Measurements from ENCODE around the gene CEACAM16.
"Not testable (repeated sequence)": the region's sequence is repeated elsewhere in the genome, so short reads cannot be mapped to it uniquely, and the experiment has no call there.

Gene CEACAM16

DNA sequence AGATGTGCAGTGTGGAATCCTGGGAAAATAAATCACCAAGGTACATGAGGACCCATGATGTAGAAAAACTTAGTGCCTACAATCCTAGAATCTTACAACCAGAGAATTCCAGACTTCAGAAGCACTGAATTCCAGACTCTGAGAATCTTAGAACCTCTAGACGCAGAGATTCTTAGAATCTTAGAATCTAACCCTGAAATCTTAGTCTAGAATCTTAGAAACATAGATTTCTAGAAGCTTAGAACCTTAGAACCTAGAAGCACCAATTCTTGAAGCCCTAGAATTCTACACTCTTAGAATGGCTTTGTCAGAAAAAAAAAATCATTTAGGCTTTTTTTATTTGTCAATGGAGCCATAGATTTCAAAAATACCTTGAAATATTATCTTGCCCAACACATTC, 6.0 kb downstream of the CEACAM16 start:
- DNase-seq: no peak

DNA sequence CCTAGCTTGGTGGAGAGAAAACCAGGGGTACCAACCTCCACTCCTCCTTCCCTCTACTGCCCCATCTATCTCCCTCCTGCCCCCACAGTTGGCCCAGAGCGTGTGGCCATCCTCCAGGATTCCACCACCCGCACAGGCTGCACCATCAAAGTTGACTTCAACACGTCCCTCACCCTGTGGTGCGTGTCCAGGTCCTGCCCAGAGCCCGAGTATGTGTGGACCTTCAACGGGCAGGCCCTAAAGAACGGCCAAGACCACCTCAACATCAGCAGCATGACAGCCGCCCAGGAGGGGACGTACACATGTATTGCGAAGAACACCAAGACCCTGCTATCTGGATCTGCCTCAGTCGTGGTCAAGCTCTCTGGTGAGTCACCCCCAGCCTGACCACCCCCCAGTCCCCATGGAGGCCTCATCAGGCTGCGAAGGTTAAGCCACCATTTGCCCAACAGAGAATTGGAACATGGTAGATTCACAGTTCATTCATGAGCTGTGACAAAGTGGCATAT, 6.6 kb downstream of the CEACAM16 start:
- no peak for DNase-seq

DNA sequence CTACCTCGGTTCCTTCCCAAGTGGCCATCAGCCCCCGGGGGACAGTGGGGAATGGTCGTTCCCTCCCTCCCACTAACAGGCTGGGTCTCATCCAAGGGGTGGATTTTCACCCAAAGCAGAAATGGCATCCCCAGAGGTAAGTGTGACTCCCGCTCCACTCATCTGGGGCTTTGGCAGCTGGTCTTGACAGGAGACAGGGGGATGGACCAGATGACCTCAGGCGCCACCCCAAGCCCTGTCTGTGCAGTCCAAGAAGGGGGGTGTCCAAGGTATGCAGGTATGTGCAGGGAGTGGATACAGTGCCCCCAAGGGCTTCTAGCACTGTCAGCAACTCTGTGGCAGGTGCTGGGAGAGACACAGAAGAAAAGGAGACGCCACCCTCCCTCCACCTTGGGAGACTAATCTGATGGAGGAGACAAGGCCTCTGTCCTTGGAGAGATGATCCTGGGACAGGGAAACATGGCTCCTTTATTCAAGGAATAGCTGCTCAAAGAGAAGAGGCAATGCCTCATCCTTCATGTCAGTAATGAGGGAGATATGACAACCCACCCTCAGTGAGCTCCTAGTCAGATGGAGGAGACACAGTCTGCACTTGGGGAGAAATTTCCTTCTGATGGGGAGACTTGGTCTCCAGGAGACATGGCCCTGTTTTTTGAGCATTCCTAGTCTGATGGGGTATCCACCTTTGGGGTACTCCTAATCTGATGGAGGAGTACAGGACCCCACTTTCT, 7.7 kb downstream of the CEACAM16 start:
- no peak for DNase-seq

DNA sequence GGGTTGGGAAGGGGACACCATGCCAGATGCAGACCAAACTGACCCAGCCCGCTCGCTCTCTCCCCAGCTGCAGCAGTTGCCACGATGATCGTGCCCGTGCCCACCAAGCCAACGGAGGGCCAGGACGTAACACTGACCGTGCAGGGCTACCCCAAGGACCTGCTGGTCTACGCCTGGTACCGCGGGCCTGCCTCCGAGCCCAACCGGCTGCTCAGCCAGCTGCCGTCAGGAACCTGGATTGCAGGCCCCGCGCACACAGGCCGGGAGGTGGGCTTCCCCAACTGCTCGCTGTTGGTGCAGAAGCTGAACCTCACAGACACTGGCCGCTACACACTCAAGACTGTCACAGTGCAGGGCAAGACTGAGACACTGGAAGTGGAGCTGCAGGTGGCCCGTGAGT, 8.8 kb downstream of the CEACAM16 start:
- DNase-seq: no peak

DNA sequence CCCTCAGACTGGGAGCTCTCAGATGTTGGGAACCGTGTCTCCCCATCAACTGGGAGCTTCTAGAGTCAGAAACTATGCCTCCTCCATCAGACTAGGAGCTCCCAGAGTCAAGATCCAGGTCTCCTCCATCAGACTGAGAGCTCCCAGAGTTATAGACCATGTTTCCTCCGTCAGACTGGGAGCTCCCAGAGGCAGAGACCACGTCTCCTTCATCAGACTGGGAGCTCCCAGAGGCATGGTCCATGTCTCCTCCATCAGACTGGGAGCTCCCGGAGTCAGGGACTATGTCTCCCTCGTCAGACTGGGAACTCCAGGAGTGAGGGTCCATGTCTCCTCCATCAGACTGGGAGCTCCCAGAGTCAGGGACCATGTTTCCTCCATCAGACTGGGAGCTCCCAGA, 10.0 kb downstream of the CEACAM16 start:
- no peak for DNase-seq

DNA sequence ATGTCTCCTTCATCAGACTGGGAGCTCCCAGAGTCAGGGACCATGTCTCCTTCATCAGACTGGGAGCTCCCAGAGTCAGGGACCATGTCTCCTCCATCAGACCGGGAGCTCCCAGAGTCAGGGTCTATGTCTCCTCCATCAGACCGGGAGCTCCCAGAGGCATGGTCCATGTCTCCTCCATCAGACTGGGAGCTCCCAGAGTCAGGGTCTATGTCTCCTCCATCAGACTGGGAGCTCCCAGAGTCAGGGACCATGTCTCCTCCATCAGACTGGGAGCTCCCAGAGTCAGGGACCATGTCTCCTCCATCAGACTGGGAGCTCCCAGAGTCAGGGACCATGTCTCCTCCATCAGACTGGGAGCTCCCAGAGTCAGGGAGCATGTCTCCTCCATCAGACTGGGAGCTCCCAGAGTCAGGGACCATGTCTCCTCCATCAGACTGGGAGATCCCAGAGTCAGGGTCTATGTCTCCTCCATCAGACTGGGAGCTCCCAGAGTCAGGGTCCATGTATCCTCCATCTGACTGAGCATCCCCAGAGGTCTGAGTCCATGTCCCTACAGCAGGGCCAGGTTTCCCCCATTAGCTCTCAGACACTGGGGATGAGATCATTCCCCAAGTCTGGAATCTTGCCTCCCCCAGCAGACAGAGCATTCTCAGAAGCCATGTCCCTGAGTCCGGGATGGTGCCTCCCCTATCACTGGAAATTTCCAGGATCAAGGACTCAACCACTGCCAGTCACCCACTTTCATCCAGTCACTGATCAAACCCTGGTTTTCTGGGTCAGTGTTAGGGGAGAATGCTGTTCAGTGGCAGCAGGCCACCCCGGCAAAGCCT, 10.7 kb downstream of the CEACAM16 start:
- DNase-seq: not testable (repeated sequence)

DNA sequence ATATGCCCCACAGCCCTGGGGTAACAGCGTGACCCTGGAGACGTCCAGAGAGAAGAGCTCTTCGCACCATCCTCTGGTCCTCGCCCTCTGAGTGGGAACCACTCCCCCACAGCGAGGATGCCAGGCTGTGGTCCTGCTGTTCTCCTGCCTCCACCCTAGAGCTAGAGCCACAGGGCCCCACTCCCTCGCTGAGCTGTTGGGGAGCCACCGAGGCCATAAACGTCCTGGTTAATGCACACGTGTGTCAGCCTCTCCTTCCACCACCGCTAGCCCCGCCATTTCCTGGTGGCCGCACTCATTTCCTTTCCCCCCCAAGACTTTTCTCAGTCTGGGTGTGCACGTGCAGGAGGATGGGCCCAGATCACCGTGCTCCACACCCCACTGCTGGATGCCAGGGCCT, 11.5 kb downstream of the CEACAM16 start:
- DNase-seq: no peak

DNA sequence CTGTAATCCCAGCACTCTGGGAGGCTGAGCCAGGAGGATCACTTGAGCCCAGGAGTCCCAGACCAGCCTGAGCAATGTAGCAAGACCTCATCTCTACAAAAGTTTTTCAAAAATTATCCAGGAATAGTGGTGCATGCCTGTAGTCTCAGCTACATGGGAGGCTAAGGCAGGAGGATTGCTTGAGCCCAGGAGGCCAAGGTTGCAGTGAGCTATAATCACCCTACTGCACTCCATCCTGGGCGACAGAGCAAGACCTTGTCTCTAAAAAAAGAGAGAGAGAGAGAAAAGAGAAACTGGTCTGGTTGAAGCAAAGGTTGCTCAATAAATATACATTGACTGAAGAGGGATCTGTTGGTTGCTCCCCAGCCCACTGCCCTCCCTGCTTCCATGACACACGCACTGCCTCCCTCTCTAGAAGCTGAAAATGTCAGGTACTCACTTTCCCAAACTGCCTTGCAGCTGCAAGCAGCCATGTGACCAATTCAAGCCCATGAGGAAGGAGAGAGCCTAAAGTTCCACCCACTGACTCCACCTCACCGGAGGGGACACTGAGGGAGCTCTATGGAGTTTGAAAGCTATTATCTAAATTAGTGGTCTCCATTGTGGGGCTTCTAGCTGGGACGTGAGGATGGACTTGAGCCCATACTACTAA, 14.0 kb downstream of the CEACAM16 start:
- DNase-seq: no peak

DNA sequence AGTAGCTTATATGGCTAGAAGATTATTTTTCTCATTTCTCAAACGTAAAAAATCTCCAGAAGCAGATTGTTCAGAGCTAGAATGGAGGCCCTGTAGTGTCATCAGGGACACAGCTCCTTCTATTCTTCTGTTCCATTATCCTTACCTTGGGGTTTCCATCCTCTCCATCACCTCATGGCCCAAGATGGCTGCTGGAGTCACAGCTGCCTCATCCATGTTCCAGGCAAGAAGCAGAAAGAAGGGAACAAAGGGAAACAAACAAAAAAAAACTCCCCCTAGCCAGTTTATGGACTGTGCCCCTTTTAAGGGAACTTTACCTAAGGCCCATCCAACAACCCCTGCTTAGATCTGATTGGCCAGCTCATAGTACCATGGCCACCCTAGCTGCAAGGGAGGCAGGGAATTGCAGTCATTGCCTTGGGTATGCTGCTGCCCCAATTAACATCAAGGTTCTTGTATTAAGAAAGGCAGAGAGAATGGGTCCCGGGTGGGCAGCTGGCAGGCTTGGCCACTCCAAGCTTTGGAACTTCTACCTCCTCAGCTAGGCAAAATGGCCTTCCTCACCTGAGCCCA, 15.7 kb downstream of the CEACAM16 start:
- no peak for DNase-seq

DNA sequence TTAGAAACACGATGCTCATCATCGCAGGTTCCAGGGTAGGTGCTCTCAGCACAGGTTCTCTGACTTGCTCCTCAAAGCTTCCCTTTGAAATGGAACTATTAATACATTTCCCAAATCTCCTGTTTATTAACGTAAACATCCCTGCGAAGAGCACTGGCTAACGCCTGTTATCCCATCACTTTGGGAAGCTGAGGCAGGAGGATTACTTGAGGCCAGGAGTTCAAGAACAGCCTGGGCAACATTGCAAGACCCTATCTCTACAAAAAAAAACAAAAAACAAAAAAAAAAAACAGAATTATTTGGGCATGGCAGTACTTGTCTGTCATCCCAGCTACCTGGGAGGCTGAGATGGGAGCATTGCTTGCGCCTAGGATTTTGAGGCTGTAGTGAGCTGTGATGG, 18.7 kb downstream of the CEACAM16 start:
- DNase-seq: no peak

DNA sequence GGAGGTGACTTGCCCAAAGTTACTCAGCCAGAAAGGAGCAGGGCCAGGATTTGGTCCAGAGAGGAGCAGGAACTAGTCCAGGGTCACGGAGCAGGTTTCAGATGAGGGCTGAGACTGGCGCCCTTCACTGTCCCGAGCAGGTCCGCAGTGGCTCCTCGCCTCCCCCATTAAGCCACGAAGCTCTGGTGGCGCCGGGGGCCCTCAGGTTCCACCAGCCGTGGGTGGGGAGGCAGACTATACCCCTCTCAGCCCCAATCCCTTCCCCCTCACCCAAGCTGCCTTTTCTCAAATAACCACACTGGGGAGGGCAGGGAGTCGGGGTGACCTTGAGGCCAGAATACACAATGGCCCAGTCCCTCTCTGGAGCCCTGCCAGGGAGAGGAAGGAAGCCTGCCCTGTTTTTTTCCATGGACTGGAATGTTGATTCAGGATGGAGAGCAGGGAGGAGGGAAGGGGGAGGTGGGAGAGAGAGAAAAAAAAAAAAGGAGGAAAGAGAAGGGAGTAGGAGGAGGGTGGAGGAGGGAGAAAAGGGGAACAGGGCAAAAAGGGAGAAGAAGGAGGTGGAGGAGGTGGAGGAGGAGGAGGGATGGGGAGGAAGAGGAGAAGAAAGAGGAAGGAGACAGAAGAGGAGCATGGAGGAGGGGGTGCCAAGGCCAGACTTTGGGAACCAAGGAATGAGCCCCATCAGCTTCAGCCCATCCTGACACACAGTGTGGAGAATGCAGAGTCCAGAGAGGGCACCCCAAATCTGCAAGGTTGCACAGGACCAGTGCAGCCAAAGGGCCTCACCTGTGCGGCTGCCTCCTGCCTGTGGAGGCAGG, 19.7 kb downstream of the CEACAM16 start:
- DNase-seq: peak; percentile 69

DNA sequence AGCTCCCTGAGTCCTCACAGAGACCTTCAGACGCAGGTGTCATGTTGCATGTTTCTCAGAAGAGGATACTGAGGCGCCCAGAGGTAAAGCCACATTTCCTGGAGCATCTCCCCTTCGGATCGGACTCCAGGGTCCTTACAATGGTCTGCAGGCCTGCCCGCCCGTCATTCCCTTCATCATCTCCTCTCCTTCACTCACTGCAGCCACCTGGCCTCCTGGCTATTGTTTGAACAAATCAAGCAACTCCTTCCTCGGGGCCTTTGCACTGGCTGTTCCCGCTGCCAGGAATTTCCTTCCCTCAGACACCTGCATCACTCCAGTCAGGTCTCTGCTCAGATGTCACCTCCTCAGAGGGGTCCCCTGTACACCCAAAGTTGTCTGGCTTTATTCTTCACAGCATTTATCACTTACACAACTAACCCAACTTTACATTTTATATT, 20.3 kb downstream of the CEACAM16 start:
- DNase-seq: no peak

DNA sequence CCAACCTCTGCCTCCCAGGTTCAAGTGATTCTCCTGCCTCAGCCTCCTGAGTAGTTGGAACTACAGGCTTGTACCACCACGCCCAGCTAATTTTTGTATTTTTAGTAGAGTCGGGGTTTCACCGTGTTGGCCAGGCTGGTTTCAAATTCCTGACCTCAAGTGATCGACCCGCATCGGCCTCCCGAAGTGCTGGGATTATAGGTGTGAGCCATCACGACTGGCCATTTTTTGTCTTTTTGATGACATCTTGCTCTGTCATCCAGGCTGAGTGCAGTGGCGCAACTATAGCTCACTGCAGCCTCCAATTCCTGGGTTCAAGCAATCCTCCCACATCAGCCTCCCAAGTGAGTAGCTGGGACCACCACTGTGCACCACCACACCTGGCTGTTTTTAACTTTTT, 21.4 kb downstream of the CEACAM16 start:
- DNase-seq: not testable (repeated sequence)

DNA sequence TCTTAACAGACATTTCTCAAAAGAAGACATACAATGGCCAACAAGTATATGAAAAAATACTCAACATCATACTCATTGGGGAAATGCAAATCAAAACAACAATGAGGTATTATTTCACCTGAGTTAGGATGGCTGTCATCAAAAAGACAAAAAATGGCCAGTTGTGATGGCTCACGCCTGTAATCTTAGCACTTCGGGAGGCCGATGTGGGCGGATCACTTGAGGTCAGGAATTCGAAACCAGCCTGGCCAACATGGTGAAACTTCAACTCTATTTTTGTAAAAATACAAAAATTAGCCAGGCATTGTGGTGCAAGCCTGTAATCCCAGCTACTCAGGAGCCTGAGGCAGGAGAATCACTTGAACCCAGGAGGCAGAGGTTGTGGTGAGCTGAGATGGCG, 22.0 kb downstream of the CEACAM16 start:
- no peak for DNase-seq

DNA sequence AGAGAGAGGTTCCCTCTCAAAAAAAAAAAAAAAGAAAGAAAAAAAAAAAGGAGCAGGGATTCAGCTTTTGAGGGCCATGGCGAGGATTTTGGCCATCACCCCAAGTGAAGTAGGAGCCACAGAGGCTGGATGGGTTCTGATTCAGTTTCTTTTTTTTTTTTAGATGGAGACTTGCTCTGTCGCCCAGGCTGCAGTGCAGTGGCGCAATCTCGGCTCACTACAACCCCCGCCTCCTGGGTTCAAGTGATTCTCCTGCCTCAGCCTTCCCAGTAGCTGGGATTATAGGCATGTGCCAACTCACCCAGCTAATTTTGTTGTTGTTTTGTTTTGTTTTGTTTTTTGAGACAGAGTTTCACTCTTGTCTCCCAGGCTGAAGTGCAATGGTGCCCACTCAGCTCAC, 22.4 kb downstream of the CEACAM16 start:
- not testable (repeated sequence) for DNase-seq

DNA sequence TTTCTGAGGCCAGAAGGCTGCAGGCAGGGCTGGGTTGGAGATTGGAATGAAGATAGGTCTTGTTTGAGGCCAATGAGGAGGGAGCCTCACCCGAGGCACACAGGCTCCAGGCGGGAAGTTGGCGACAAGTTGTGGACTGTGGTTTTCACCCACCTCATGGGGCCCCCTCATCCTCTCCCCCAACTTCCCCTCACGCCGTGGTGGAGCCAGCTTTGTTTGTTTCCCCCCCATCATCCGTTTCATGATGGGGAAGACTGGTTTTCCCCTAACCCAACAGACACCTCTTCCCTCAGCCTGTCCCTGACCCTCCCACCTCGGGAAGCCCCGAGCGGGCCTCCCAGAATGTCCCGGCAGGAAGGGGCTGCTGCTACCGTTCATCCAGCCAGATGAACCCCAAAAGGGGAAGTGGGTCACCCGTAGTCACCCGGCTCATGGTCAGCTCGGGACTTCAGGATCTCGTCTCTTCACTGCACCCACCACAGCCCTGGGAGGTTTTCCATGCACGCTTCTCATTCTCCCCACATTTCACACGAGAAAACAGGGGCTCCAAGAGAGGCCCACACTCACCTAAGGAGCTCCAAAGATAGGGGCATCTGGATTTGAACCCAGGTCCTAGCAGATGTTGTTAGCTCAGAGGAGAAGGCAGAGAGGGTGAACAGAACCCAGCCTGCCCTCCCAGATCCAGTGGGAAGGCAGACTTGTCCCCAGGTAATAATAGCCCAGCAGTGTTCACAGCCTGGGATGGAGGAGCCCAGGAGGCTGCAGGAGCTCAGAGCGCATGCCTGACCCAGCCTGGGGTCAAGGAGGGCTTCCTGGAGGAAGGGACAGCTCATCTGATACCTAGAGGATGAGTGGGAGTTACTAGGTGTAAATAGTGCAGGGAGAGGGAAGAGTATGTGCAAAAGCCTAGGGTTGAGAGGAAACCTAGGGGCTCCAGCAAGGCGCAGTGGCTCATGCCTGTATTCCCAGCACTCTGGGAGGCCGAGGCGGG, 23.5 kb downstream of the CEACAM16 start:
- no peak for DNase-seq

DNA sequence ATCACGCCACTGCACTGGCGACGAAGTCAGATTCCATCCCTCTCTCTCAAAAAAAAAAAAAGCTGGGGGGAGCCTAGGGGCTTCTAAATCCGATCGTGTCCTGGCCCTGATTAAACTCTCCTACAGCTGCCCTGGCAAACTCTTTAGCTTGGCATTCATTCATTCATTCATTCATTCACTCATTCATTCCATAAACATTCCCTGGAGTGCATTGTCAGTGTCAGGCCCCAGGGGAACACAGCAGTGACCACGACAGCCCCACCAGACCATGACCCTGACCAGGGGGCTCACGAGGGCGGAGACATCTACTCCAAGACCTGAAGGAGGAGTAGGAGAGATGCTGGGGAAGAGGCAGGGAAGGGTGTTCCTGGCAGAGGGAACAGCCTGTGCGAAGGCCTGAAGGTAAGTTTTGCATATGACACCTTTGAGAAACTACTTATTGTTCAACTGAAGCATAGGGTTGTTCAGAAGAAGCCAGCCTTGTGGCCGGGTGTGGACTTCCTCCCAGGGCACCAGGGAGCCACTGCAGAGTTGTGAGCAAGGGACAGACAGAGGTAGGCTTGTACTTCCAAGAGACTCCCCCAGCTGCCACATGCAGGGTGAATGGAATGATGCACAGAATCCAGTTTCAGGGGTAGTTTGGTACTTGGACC, 24.5 kb downstream of the CEACAM16 start:
- DNase-seq: no peak

DNA sequence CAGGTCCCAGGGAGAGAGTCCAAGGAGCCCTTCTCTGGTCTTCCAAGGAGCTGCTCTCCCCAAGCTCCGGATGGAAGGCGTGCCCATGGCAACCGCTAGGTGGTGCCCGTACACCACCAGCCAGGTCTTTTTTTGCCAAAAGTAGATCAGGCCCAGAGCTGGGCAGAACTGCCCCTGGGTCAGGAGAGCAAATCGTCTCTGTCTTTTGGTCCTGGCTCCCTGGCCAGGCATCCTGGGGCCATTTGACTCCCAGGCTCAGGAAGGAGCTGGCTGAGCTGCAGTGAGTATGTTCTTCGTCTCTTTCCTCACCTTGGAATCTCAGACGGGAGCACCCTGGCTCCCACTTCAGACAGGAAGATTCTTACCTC, 25.0 kb downstream of the CEACAM16 start:
- DNase-seq: peak; percentile 53

DNA sequence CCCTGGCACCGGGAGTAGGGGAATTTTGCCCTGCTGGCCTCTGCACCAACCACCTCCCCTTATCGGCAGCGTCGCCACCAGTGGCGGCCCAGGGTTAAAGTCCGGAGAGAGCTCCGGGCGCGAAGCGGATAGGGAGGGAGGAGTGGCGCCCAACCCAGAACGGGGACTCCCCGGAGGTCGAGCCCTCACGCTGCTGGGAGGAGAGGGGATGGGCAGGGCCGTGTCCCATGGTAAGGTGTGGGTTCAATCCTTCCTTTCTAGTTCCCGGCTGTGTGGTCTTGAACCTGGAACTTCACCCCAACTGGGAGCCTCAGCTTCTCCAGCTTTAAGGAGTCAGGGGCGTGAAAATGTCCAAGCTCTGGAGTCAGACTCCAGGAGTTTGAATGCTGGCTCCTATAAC, 26.3 kb downstream of the CEACAM16 start:
- no peak for DNase-seq

DNA sequence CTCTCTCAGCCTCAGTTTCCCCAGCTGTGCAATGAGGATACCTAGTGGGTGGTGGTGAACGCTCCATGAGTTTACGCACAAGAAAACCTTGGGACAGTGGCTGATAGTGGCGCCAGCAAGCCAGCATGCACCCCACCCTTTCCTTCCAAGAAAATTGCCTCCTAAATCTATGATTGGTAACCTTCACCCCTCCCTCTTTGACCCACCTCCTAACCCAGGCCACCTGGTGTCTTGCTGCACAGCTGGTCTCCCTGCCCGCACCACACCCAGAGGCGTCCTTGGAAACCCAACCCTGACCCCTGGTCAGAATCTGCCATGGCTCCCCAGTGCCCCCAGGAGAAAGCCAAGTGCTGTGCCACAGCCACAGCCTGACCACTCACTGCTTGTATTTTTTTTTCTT, 26.7 kb downstream of the CEACAM16 start:
- no peak for DNase-seq

DNA sequence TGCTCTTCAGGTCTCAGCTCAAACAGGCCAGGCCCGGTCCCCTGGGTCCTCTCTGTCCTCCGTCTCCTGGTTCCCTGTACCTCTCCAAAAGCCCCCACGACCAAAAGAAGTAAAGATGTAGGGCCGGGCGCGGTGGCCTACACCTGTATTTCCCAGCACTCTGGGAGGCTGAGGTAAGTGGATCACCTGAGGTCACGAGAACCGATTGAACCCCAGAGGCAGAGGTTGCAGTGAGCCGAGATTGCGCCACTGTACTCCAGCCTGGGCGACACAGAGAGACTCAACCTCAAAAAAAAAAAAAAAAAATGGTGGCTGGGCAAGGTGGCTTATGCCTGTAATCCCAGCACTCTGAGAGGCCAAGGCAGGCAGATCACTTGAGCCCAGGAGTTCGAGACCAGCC, 27.5 kb downstream of the CEACAM16 start:
- no peak for DNase-seq
